HuH-7 (cell line): ENCODE data around the gene KIF6.

Source experiments
- DNase-seq: peaks from one replicate; pipeline ENCODE4 v3.0.0; 2011; ENCODE audit warnings: low spot score

The KIF6 gene

GRCh38 chr6:39420300-39421265 lies 304.6 kb downstream of the KIF6 start:
- no peak for DNase-seq

- no peak for DNase-seq
These were observed 305.6 kb downstream of the KIF6 start for GRCh38 chr6:39419607-39420006.

GRCh38 chr6:39417440-39417839 lies 307.8 kb downstream of the KIF6 start:
- no peak for DNase-seq

- DNase-seq = no peak
These were observed 308.5 kb downstream of the KIF6 start for GRCh38 chr6:39416728-39417127.

GRCh38 chr6:39416026-39416425 lies 309.2 kb downstream of the KIF6 start:
- no peak for DNase-seq

- no peak for DNase-seq
These were observed 309.7 kb downstream of the KIF6 start for GRCh38 chr6:39415482-39415881.

- DNase-seq = no peak
These were observed 313.7 kb downstream of the KIF6 start for GRCh38 chr6:39411465-39411864.

- DNase-seq = no peak
These were observed 314.2 kb downstream of the KIF6 start for GRCh38 chr6:39411001-39411400.

GRCh38 chr6:39409889-39410288 lies 315.3 kb downstream of the KIF6 start:
- DNase-seq = no peak

GRCh38 chr6:39407446-39407993 lies 317.7 kb downstream of the KIF6 start:
- no peak for DNase-seq

- DNase-seq = no peak
These were observed 320.9 kb downstream of the KIF6 start for GRCh38 chr6:39404312-39404711.

GRCh38 chr6:39403304-39403703 lies 321.9 kb downstream of the KIF6 start:
- DNase-seq = no peak

- no peak for DNase-seq
These were observed 322.9 kb downstream of the KIF6 start for GRCh38 chr6:39402239-39402751.

GRCh38 chr6:39401376-39401775 lies 323.8 kb downstream of the KIF6 start:
- DNase-seq = no peak

GRCh38 chr6:39400026-39400425 lies 325.2 kb downstream of the KIF6 start:
- DNase-seq = no peak

GRCh38 chr6:39396854-39397253 lies 328.4 kb downstream of the KIF6 start:
- no peak for DNase-seq

- no peak for DNase-seq
These were observed 332.1 kb downstream of the KIF6 start for GRCh38 chr6:39393075-39393474.

- no peak for DNase-seq
These were observed 334.0 kb downstream of the KIF6 start for GRCh38 chr6:39391182-39391581.

GRCh38 chr6:39389484-39389767 lies 335.8 kb downstream of the KIF6 start:
- DNase-seq = no peak

GRCh38 chr6:39388606-39389483 lies 336.4 kb downstream of the KIF6 start:
- no peak for DNase-seq

- no peak for DNase-seq
These were observed 337.4 kb downstream of the KIF6 start for GRCh38 chr6:39387785-39388184.

- DNase-seq = no peak
These were observed 338.7 kb downstream of the KIF6 start for GRCh38 chr6:39386487-39386886.
